ENCODE measurements around the gene DYNC1I1.

The DYNC1I1 gene

GRCh38 chr7:95922191-95922590, 149.8 kb downstream of the DYNC1I1 start:
- Histone ChIP-seq H3K4me3 (ENCODE audit: low read length, poor library complexity, severe bottlenecking) (no peak overlapping the region), H4K20me1 (ENCODE audit: insufficient read depth, low read length, poor library complexity, severe bottlenecking) (no peaks in the 10 kb centered on the region), H3K9ac (ENCODE audit: low read depth, low read length, poor library complexity, severe bottlenecking) (no peak overlapping the region), H3K36me3 (ENCODE audit: insufficient read depth, low read length) (no peaks in the 10 kb centered on the region), H3F3A (ENCODE audit: low read depth) (no peaks in the 10 kb centered on the region), H3K4me2 (ENCODE audit: low read depth, low read length, poor library complexity, severe bottlenecking) (no peak overlapping the region), H3K79me2 (ENCODE audit: insufficient read depth, low read length) (no peaks in the 10 kb centered on the region), H3K27me3 (ENCODE audit: insufficient read depth, low read length, poor library complexity, severe bottlenecking) (no peaks in the 10 kb centered on the region), H3K9me2 (replicated peaks; ENCODE audit: low read depth, low read length) (no peaks in the 10 kb centered on the region), H2AFZ (ENCODE audit: low read length) (no peak overlapping the region), H3K9me3 (ENCODE audit: insufficient read depth, low read depth, low read length) (no peaks in the 10 kb centered on the region), H3K4me1 (ENCODE audit: insufficient read depth, low read length, poor library complexity, severe bottlenecking) (no peaks in the 10 kb centered on the region)
- TF ChIP-seq EZH2phosphoT487 (IDR thresholded peaks at IDR 0.05; ENCODE audit: borderline replicate concordance) (no peak), CTCF (conservative IDR thresholded peaks at IDR 0.05; ENCODE audit: low read length) (no peak)

DNA sequence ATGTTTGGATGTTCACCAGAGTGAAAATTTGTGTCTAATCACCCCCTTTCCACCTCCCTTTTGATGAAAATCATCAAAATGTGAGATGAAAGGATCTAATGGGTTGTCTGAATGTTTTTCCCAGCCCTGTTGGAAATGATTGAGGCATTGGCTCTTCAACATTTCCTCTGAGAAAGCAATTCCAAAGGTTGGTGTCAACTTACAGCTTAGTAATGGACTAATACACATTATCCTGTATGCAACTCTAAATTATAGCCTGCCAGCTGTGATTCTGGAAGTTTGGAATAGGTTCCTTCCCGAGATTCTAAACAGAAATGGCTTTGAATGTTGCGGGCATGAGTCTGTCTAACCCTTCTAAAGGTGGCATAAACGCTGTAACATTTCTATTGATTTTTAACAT, 152.9 kb downstream of the DYNC1I1 start:
- H3K27me3 ChIP-seq (ENCODE audit: insufficient read depth, low read length, poor library complexity, severe bottlenecking), result no peaks in the 10 kb centered on the region
- no peaks in the 10 kb centered on the region for H3K9me2 ChIP-seq (replicated peaks; ENCODE audit: low read depth, low read length)
- TF ChIP-seq CTCF (conservative IDR thresholded peaks at IDR 0.05; ENCODE audit: low read length) (no peak), EZH2phosphoT487 (IDR thresholded peaks at IDR 0.05; ENCODE audit: borderline replicate concordance) (no peak)
- H3K9ac ChIP-seq (ENCODE audit: low read depth, low read length, poor library complexity, severe bottlenecking), result no peak overlapping the region
- no peaks in the 10 kb centered on the region for H4K20me1 ChIP-seq (ENCODE audit: insufficient read depth, low read length, poor library complexity, severe bottlenecking)
- H3K79me2 ChIP-seq (ENCODE audit: insufficient read depth, low read length), result no peaks in the 10 kb centered on the region
- no peak overlapping the region for H3K4me3 ChIP-seq (ENCODE audit: low read length, poor library complexity, severe bottlenecking)
- no peaks in the 10 kb centered on the region for H3K36me3 ChIP-seq (ENCODE audit: insufficient read depth, low read length)
- H3K4me2 ChIP-seq (ENCODE audit: low read depth, low read length, poor library complexity, severe bottlenecking), result no peak overlapping the region
- no peak overlapping the region for H2AFZ ChIP-seq (ENCODE audit: low read length)
- H3K4me1 ChIP-seq (ENCODE audit: insufficient read depth, low read length, poor library complexity, severe bottlenecking), result no peaks in the 10 kb centered on the region
- no peaks in the 10 kb centered on the region for H3K9me3 ChIP-seq (ENCODE audit: insufficient read depth, low read depth, low read length)
- H3F3A ChIP-seq (ENCODE audit: low read depth), result no peaks in the 10 kb centered on the region

- Histone ChIP-seq H3K9me2 (replicated peaks; ENCODE audit: low read depth, low read length) (no peaks in the 10 kb centered on the region), H3K79me2 (ENCODE audit: insufficient read depth, low read length) (no peaks in the 10 kb centered on the region), H3K9me3 (ENCODE audit: insufficient read depth, low read depth, low read length) (no peaks in the 10 kb centered on the region), H3K4me3 (ENCODE audit: low read length, poor library complexity, severe bottlenecking) (no peak overlapping the region), H2AFZ (ENCODE audit: low read length) (no peak overlapping the region), H3F3A (ENCODE audit: low read depth) (no peaks in the 10 kb centered on the region), H3K9ac (ENCODE audit: low read depth, low read length, poor library complexity, severe bottlenecking) (no peak overlapping the region), H3K27me3 (ENCODE audit: insufficient read depth, low read length, poor library complexity, severe bottlenecking) (no peaks in the 10 kb centered on the region), H3K4me1 (ENCODE audit: insufficient read depth, low read length, poor library complexity, severe bottlenecking) (no peaks in the 10 kb centered on the region), H4K20me1 (ENCODE audit: insufficient read depth, low read length, poor library complexity, severe bottlenecking) (no peaks in the 10 kb centered on the region), H3K4me2 (ENCODE audit: low read depth, low read length, poor library complexity, severe bottlenecking) (no peak overlapping the region), H3K36me3 (ENCODE audit: insufficient read depth, low read length) (no peaks in the 10 kb centered on the region)
- TF ChIP-seq CTCF (conservative IDR thresholded peaks at IDR 0.05; ENCODE audit: low read length) (no peak), EZH2phosphoT487 (IDR thresholded peaks at IDR 0.05; ENCODE audit: borderline replicate concordance) (no peak)
Observed at GRCh38 chr7:95925971-95926370, 153.6 kb downstream of the DYNC1I1 start.

Measured in Loucy (cell line).